Cardiac muscle cell (in vitro differentiated cells and primary cell): ENCODE measurements around the gene PRKCA. TPM values are rescaled to one million over a fixed set of nuclear protein-coding genes. Genes with fewer than 3 reads are reported as not detected.

Experiments
- DNase-seq, 2 donors: peaks; one replicate each; pipeline versions ENCODE4 v3.0.0 to v3.0.0-alpha.2; 2010 to 2017; ENCODE audit warnings: low read depth in 1 of 2, low spot score in 1 of 2
- H3K27ac ChIP-seq: fragments of 200-600 bp; sonication (generic); 2 replicates; pipeline ENCODE4 v1.5.1; 2016
- H3K27me3 ChIP-seq: fragments of 200-600 bp; sonication (generic); 2 replicates; pipeline ENCODE4 v1.6.0; 2016; ENCODE audit warnings: control low read depth
- H3K36me3 ChIP-seq: fragments of 200-600 bp; sonication (generic); 2 replicates; pipeline ENCODE4 v1.5.1; 2016; ENCODE audit warnings: control low read depth
- H3K4me1 ChIP-seq: fragments of 200-600 bp; sonication (generic); 2 replicates; pipeline ENCODE4 v1.8.1; 2017; ENCODE audit warnings: low read depth, mild to moderate bottlenecking, mixed run types
- H3K4me3 ChIP-seq: fragments of 200-600 bp; sonication (generic); 2 replicates; pipeline ENCODE4 v1.5.1; 2016; ENCODE audit warnings: mild to moderate bottlenecking
- H3K9me3 ChIP-seq: fragments of 200-600 bp; sonication (generic); 2 replicates; pipeline ENCODE4 v1.5.1; 2017; ENCODE audit warnings: low read depth, mild to moderate bottlenecking, control low read depth
- CTCF ChIP-seq: IDR thresholded peaks from 2 replicates; pipeline ENCODE4 v1.5.1; 2012; ENCODE audit warnings: low read depth, mild to moderate bottlenecking, low read length
- polyA plus RNA-seq: library from polyadenylated mRNA; unstranded; fragments of >200 nt; fragmentation: Nextera tagmentation; extraction: Ambion mirVana; gene quantifications from 2 replicates; pipeline ENCODE4 v1.2.1, GENCODE V29; 2016
- total RNA-seq: library from RNA; depleted of rRNA; stranded (reverse); fragments of >200 nt; gene quantifications from 2 replicates; pipeline ENCODE4 v1.2.3, GENCODE V29; 2016

The PRKCA gene
- total and polyA plus RNA-seq, 2 experiments from 2014 or later: 3.1 to 10.3 TPM

GRCh38 chr17:66807182-66807581 is 504.8 kb downstream of the PRKCA start:
- Histone ChIP-seq H3K36me3 (no peaks in the 10 kb centered on the region), H3K9me3 (no peaks in the 10 kb centered on the region), H3K27ac (no peak overlapping the region), H3K4me1 (no peaks in the 10 kb centered on the region), H3K4me3 (no peak overlapping the region), H3K27me3 (no peaks in the 10 kb centered on the region)
- DNase-seq: no peak
- no peak for TF ChIP-seq CTCF

GRCh38 chr17:66809408-66809807 is 507.0 kb downstream of the PRKCA start:
- no peak for DNase-seq
- no peaks in the 10 kb centered on the region for H3K9me3 ChIP-seq
- TF ChIP-seq CTCF: no peak
- no peaks in the 10 kb centered on the region for H3K36me3 ChIP-seq
- no peak overlapping the region for H3K27ac ChIP-seq
- H3K27me3 ChIP-seq: no peaks in the 10 kb centered on the region
- no peak overlapping the region for H3K4me3 ChIP-seq
- no peaks in the 10 kb centered on the region for H3K4me1 ChIP-seq

GRCh38 chr17:66810951-66811682 is 508.7 kb downstream of the PRKCA start:
- no peak for TF ChIP-seq CTCF
- H3K9me3 ChIP-seq: no peaks in the 10 kb centered on the region
- H3K4me3 ChIP-seq: no peak overlapping the region
- H3K4me1 ChIP-seq: no peaks in the 10 kb centered on the region
- DNase-seq: no peak
- H3K36me3 ChIP-seq: no peaks in the 10 kb centered on the region
- H3K27ac ChIP-seq: no peak overlapping the region
- no peaks in the 10 kb centered on the region for H3K27me3 ChIP-seq

- Histone ChIP-seq H3K4me1 (no peaks in the 10 kb centered on the region), H3K27ac (no peak overlapping the region), H3K9me3 (no peaks in the 10 kb centered on the region), H3K27me3 (no peaks in the 10 kb centered on the region), H3K4me3 (no peak overlapping the region), H3K36me3 (no peaks in the 10 kb centered on the region)
- DNase-seq: no peak
- no peak for TF ChIP-seq CTCF
These were observed 509.3 kb downstream of the PRKCA start for GRCh38 chr17:66811683-66812054.

- no peak for DNase-seq
- H3K9me3 ChIP-seq: no peaks in the 10 kb centered on the region
- no peak for TF ChIP-seq CTCF
These were observed 510.2 kb downstream of the PRKCA start for GRCh38 chr17:66812571-66812970.

GRCh38 chr17:66813296-66813695 is 510.9 kb downstream of the PRKCA start:
- H3K4me1 ChIP-seq: no peaks in the 10 kb centered on the region
- no peak overlapping the region for H3K27ac ChIP-seq
- TF ChIP-seq CTCF: no peak
- H3K36me3 ChIP-seq: no peaks in the 10 kb centered on the region
- no peak for DNase-seq
- no peaks in the 10 kb centered on the region for H3K27me3 ChIP-seq
- H3K9me3 ChIP-seq: no peaks in the 10 kb centered on the region
- no peak overlapping the region for H3K4me3 ChIP-seq

More at GRCh38 chr17:66812571-66812970, 510.2 kb downstream of the PRKCA start:
- Histone ChIP-seq H3K27me3 (no peaks in the 10 kb centered on the region), H3K4me3 (no peak overlapping the region), H3K36me3 (no peaks in the 10 kb centered on the region), H3K4me1 (no peaks in the 10 kb centered on the region), H3K27ac (no peak overlapping the region)
